Ovary (tissue), 3 donors: ENCODE results near the gene CRYZL1.

ENCODE experiments used
- EP300 ChIP-seq: sonication (generic); formaldehyde crosslinking; IDR thresholded peaks from one replicate; pipeline ENCODE4 v1.6.1; 2017; ENCODE audit warnings: antibody characterized with exemption
- POLR2A ChIP-seq: fragments of 450-650 bp; IDR thresholded peaks from one replicate; pipeline ENCODE4 v1.6.1; 2017; ENCODE audit warnings: antibody characterized with exemption, mild to moderate bottlenecking, moderate library complexity
- TF ChIP-seq, protein P1 (sequence below), 3 donors: fragments of 450-650 bp in 2 of 3; fragments of 200-600 bp in 1 of 3; IDR thresholded peaks; one replicate each; pipeline versions ENCODE4 v1.5.1 to v1.8.0; 2016 to 2022; ENCODE audit warnings: antibody characterized with exemption in 3 of 3, mild to moderate bottlenecking in 1 of 3
- donor health status: DM: no; HTN: no; CAD: no.

DNA sequence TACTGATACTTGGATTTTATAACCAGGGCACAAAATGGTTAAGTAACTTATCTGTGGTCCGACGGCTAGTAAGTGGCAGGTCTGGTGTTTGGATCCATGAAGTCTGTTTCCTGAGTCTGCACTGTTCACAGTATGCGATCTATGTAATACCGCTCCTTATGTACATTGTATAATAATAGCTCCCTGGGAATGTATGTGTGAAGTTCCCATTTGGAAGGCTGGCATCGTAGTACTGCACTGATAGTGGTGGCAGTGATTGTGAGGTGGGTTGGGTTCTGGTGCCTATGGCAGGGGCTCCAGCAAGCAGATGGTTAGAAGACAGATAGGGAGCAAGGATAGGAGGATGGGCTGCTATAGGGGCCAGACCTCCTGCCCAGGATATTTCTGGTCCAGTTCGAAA is 26.1 kb upstream of the CRYZL1 start:
- TF ChIP-seq, protein P1, sequence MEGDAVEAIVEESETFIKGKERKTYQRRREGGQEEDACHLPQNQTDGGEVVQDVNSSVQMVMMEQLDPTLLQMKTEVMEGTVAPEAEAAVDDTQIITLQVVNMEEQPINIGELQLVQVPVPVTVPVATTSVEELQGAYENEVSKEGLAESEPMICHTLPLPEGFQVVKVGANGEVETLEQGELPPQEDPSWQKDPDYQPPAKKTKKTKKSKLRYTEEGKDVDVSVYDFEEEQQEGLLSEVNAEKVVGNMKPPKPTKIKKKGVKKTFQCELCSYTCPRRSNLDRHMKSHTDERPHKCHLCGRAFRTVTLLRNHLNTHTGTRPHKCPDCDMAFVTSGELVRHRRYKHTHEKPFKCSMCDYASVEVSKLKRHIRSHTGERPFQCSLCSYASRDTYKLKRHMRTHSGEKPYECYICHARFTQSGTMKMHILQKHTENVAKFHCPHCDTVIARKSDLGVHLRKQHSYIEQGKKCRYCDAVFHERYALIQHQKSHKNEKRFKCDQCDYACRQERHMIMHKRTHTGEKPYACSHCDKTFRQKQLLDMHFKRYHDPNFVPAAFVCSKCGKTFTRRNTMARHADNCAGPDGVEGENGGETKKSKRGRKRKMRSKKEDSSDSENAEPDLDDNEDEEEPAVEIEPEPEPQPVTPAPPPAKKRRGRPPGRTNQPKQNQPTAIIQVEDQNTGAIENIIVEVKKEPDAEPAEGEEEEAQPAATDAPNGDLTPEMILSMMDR (IDR thresholded peaks at IDR 0.05), result no peak
- no peak for TF ChIP-seq POLR2A
- no peak for TF ChIP-seq EP300
